Activated naive CD8-positive, alpha-beta T cell treated with anti-CD3 and anti-CD28 coated beads, Interleukin-2, amount 50 U/mL, for 16 hours (primary cell): ENCODE measurements around the gene FAM25C.
"Not testable (repeated sequence)": the region's sequence is repeated elsewhere in the genome, so short reads cannot be mapped to it uniquely, and the experiment has no call there.

ENCODE experiments used
- DNase-seq: peaks from one replicate; pipeline ENCODE4 v3.0.0-alpha.2; 2020; ENCODE audit warnings: low read depth, low spot score

The FAM25C gene

GRCh38 chr10:47957158-47957557 is 42.4 kb downstream of the FAM25C start:
- DNase-seq = not testable (repeated sequence)

GRCh38 chr10:47947424-47947823 is 52.2 kb downstream of the FAM25C start:
- not testable (repeated sequence) for DNase-seq
